ENCODE results near the gene PRPF6. TPM values are rescaled to one million over a fixed set of nuclear protein-coding genes. Genes with fewer than 3 reads are reported as not detected.

The PRPF6 gene
- total and polyA plus RNA-seq, 2 of the 13 experiments (the other 11 are each of a cell fraction or from before 2014, with no cell fraction given) = 63.7 to 101 TPM

DNA sequence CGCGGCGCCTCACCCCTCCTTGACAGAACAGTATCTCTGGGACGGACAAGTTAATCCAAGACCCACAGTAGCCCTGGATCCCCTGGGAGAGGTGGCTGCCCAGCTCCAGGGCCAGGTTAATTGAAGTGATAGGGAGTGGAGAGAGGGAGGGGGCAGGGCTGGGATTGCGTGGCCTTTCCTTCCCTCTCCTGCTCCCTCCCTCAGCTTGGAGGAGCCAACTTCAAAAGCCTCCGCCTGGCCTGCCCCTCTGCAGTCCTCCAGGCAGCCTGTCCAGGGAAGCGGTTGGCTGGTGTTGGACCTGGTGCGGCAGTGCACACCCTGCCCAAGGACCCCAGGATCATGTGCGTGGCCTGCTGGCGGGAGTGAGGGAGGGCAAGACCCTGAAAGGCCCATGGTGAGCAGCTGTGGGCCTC lies 55.0 kb downstream of the PRPF6 start, which contains the start of gene C20orf204 (continued):
- TF ChIP-seq, protein P1, sequence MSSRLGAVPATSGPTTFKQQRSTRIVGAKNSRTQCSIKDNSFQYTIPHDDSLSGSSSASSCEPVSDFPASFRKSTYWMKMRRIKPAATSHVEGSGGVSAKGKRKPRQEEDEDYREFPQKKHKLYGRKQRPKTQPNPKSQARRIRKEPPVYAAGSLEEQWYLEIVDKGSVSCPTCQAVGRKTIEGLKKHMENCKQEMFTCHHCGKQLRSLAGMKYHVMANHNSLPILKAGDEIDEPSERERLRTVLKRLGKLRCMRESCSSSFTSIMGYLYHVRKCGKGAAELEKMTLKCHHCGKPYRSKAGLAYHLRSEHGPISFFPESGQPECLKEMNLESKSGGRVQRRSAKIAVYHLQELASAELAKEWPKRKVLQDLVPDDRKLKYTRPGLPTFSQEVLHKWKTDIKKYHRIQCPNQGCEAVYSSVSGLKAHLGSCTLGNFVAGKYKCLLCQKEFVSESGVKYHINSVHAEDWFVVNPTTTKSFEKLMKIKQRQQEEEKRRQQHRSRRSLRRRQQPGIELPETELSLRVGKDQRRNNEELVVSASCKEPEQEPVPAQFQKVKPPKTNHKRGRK (CRISPR knock-in tag; IDR thresholded peaks at IDR 0.05) = no peak
- TF ChIP-seq ELF3 (CRISPR knock-in tag; IDR thresholded peaks at IDR 0.05) (peak; percentile 50; the same call in 1 of the 2 replicates), ZNF598 (CRISPR knock-in tag; IDR thresholded peaks at IDR 0.05; ENCODE audit: borderline replicate concordance) (0 out of 2 replicates have a peak, but pooled peaks have one; percentile 37), KAT7 (CRISPR knock-in tag; IDR thresholded peaks at IDR 0.05; ENCODE audit: borderline replicate concordance) (no peak), RFXAP (CRISPR knock-in tag; IDR thresholded peaks at IDR 0.05; ENCODE audit: borderline replicate concordance) (peak; percentile 85), ZNF138 (CRISPR knock-in tag; IDR thresholded peaks at IDR 0.05; ENCODE audit: low read depth) (peak; percentile 84; the same call in 1 of the 2 replicates), JUN (CRISPR knock-in tag; IDR thresholded peaks at IDR 0.05) (peak; percentile 61), IKZF1 (IDR thresholded peaks at IDR 0.05) (no peak), ZNF703 (CRISPR knock-in tag; IDR thresholded peaks at IDR 0.05; ENCODE audit: borderline replicate concordance) (peak; percentile 30; the same call in 1 of the 2 replicates), REXO4 (CRISPR knock-in tag; IDR thresholded peaks at IDR 0.05; ENCODE audit: borderline replicate concordance) (no peak), ZNF343 (CRISPR knock-in tag; IDR thresholded peaks at IDR 0.05) (peak; percentile 90; the same call in 1 of the 2 replicates), GZF1 (CRISPR knock-in tag; IDR thresholded peaks at IDR 0.05) (0 out of 2 replicates have a peak, but pooled peaks have one; percentile 13), SCMH1 (CRISPR knock-in tag; IDR thresholded peaks at IDR 0.05; ENCODE audit: borderline replicate concordance) (no peak), ZNF749 (CRISPR knock-in tag; IDR thresholded peaks at IDR 0.05; ENCODE audit: borderline replicate concordance) (peak; percentile 56; the same call in 1 of the 2 replicates), MAFG (CRISPR knock-in tag; IDR thresholded peaks at IDR 0.05) (no peak), ZNF7 (CRISPR knock-in tag; IDR thresholded peaks at IDR 0.05) (0 out of 2 replicates have a peak, but pooled peaks have one; percentile 8), ZNF839 (CRISPR knock-in tag; IDR thresholded peaks at IDR 0.05; ENCODE audit: borderline replicate concordance) (peak; percentile 73; the same call in 1 of the 2 replicates), STAT5B (CRISPR knock-in tag; IDR thresholded peaks at IDR 0.05) (no peak; the same call in 1 of the 2 replicates), RCOR2 (CRISPR knock-in tag; IDR thresholded peaks at IDR 0.05) (0 out of 2 replicates have a peak, but pooled peaks have one; percentile 51), YEATS2 (CRISPR knock-in tag; IDR thresholded peaks at IDR 0.05; ENCODE audit: borderline replicate concordance) (peak; percentile 80), RFXANK (CRISPR knock-in tag; IDR thresholded peaks at IDR 0.05) (peak; percentile 12; the same call in 1 of the 2 replicates), ZNF660 (CRISPR knock-in tag; IDR thresholded peaks at IDR 0.05; ENCODE audit: borderline replicate concordance, low read depth) (no peak; the same call in 1 of the 2 replicates)
- TF ChIP-seq, protein P2, sequence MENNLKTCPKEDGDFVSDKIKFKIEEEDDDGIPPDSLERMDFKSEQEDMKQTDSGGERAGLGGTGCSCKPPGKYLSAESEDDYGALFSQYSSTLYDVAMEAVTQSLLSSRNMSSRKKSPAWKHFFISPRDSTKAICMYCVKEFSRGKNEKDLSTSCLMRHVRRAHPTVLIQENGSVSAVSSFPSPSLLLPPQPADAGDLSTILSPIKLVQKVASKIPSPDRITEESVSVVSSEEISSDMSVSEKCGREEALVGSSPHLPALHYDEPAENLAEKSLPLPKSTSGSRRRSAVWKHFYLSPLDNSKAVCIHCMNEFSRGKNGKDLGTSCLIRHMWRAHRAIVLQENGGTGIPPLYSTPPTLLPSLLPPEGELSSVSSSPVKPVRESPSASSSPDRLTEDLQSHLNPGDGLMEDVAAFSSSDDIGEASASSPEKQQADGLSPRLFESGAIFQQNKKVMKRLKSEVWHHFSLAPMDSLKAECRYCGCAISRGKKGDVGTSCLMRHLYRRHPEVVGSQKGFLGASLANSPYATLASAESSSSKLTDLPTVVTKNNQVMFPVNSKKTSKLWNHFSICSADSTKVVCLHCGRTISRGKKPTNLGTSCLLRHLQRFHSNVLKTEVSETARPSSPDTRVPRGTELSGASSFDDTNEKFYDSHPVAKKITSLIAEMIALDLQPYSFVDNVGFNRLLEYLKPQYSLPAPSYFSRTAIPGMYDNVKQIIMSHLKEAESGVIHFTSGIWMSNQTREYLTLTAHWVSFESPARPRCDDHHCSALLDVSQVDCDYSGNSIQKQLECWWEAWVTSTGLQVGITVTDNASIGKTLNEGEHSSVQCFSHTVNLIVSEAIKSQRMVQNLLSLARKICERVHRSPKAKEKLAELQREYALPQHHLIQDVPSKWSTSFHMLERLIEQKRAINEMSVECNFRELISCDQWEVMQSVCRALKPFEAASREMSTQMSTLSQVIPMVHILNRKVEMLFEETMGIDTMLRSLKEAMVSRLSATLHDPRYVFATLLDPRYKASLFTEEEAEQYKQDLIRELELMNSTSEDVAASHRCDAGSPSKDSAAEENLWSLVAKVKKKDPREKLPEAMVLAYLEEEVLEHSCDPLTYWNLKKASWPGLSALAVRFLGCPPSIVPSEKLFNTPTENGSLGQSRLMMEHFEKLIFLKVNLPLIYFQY (CRISPR knock-in tag; IDR thresholded peaks at IDR 0.05; ENCODE audit: borderline replicate concordance) = peak; percentile 35
- TF ChIP-seq, protein P3, sequence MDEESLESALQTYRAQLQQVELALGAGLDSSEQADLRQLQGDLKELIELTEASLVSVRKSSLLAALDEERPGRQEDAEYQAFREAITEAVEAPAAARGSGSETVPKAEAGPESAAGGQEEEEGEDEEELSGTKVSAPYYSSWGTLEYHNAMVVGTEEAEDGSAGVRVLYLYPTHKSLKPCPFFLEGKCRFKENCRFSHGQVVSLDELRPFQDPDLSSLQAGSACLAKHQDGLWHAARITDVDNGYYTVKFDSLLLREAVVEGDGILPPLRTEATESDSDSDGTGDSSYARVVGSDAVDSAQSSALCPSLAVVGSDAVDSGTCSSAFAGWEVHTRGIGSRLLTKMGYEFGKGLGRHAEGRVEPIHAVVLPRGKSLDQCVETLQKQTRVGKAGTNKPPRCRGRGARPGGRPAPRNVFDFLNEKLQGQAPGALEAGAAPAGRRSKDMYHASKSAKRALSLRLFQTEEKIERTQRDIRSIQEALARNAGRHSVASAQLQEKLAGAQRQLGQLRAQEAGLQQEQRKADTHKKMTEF (CRISPR knock-in tag; IDR thresholded peaks at IDR 0.05) = peak; percentile 89; the same call in 1 of the 2 replicates

Measured in HepG2 (cell line).